ENCODE results near the gene HSPA1A.
"Not testable (repeated sequence)": the region's sequence is repeated elsewhere in the genome, so short reads cannot be mapped to it uniquely, and the experiment has no call there.

Gene HSPA1A

GRCh38 chr6:31782126-31782855 is 33.1 kb upstream of the HSPA1A start:
- Histone ChIP-seq H3K9me3 (ENCODE audit: control insufficient read depth in 2 of 2, low read length in 2 of 2) (no peaks in the 10 kb centered on the region), H3K4me1 (ENCODE audit: control insufficient read depth, insufficient read depth, low read length) (peaks cover under 1% of the 10 kb centered on the region), H3K9ac (ENCODE audit: low read length in 2 of 2) (no peak overlapping the region), H3K36me3 (ENCODE audit: control insufficient read depth in 2 of 2, insufficient read depth in 2 of 2, low read length in 2 of 2) (peaks cover 44 to 48% of the 10 kb centered on the region in 2 donors), H3K27me3 (ENCODE audit: control insufficient read depth in 1 of 2, insufficient read depth in 2 of 2, low read length in 2 of 2) (no peaks in the 10 kb centered on the region), H3K27ac (ENCODE audit: low read length) (no peak overlapping the region), H3K4me3 (ENCODE audit: low read length in 2 of 2) (no peak overlapping the region)

GRCh38 chr6:31784098-31784925 is 31.0 kb upstream of the HSPA1A start:
- H3K9ac ChIP-seq (ENCODE audit: low read length in 2 of 2): no peak overlapping the region
- H3K36me3 ChIP-seq (ENCODE audit: control insufficient read depth in 2 of 2, insufficient read depth in 2 of 2, low read length in 2 of 2): peaks cover 45 to 48% of the 10 kb centered on the region in 2 donors

GRCh38 chr6:31785475-31785874 is 29.9 kb upstream of the HSPA1A start:
- no peaks in the 10 kb centered on the region for H3K27me3 ChIP-seq (ENCODE audit: control insufficient read depth in 1 of 2, insufficient read depth in 2 of 2, low read length in 2 of 2)
- H3K27ac ChIP-seq (ENCODE audit: low read length): no peak overlapping the region
- no peaks in the 10 kb centered on the region for H3K4me1 ChIP-seq (ENCODE audit: control insufficient read depth, insufficient read depth, low read length)
- H3K36me3 ChIP-seq (ENCODE audit: control insufficient read depth in 2 of 2, insufficient read depth in 2 of 2, low read length in 2 of 2): peaks cover 36 to 43% of the 10 kb centered on the region in 2 donors
- no peak overlapping the region for H3K9ac ChIP-seq (ENCODE audit: low read length in 2 of 2)
- no peak overlapping the region for H3K4me3 ChIP-seq (ENCODE audit: low read length in 2 of 2)
- H3K9me3 ChIP-seq (ENCODE audit: control insufficient read depth in 2 of 2, low read length in 2 of 2): no peaks in the 10 kb centered on the region

More at GRCh38 chr6:31784098-31784925, 31.0 kb upstream of the HSPA1A start:
- Histone ChIP-seq H3K4me3 (ENCODE audit: low read length in 2 of 2) (no peak overlapping the region), H3K9me3 (ENCODE audit: control insufficient read depth in 2 of 2, low read length in 2 of 2) (no peaks in the 10 kb centered on the region), H3K4me1 (ENCODE audit: control insufficient read depth, insufficient read depth, low read length) (no peaks in the 10 kb centered on the region), H3K27ac (ENCODE audit: low read length) (no peak overlapping the region), H3K27me3 (ENCODE audit: control insufficient read depth in 1 of 2, insufficient read depth in 2 of 2, low read length in 2 of 2) (no peaks in the 10 kb centered on the region)

GRCh38 chr6:31791324-31792089 is 23.8 kb upstream of the HSPA1A start:
- no peak overlapping the region for H3K9ac ChIP-seq (ENCODE audit: low read length in 2 of 2)
- H3K36me3 ChIP-seq (ENCODE audit: control insufficient read depth in 2 of 2, insufficient read depth in 2 of 2, low read length in 2 of 2): peaks cover 4 to 12% of the 10 kb centered on the region in 2 donors
- H3K4me3 ChIP-seq (ENCODE audit: low read length in 2 of 2): no peak overlapping the region
- H3K9me3 ChIP-seq (ENCODE audit: control insufficient read depth in 2 of 2, low read length in 2 of 2): no peaks in the 10 kb centered on the region
- H3K4me1 ChIP-seq (ENCODE audit: control insufficient read depth, insufficient read depth, low read length): peaks cover 15% of the 10 kb centered on the region
- no peaks in the 10 kb centered on the region for H3K27me3 ChIP-seq (ENCODE audit: control insufficient read depth in 1 of 2, insufficient read depth in 2 of 2, low read length in 2 of 2)
- H3K27ac ChIP-seq (ENCODE audit: low read length): no peak overlapping the region

- Histone ChIP-seq H3K4me3 (ENCODE audit: low read length in 2 of 2) (no peak overlapping the region), H3K27ac (ENCODE audit: low read length) (no peak overlapping the region), H3K4me1 (ENCODE audit: control insufficient read depth, insufficient read depth, low read length) (peaks cover 15% of the 10 kb centered on the region), H3K9me3 (ENCODE audit: control insufficient read depth in 2 of 2, low read length in 2 of 2) (no peaks in the 10 kb centered on the region), H3K9ac (ENCODE audit: low read length in 2 of 2) (no peak overlapping the region), H3K36me3 (ENCODE audit: control insufficient read depth in 2 of 2, insufficient read depth in 2 of 2, low read length in 2 of 2) (peaks cover 4 to 12% of the 10 kb centered on the region in 2 donors), H3K27me3 (ENCODE audit: control insufficient read depth in 1 of 2, insufficient read depth in 2 of 2, low read length in 2 of 2) (no peaks in the 10 kb centered on the region)
These were observed 23.3 kb upstream of the HSPA1A start for GRCh38 chr6:31792090-31792374.

- H3K9ac ChIP-seq (ENCODE audit: low read length in 2 of 2): no peak overlapping the region
- H3K36me3 ChIP-seq (ENCODE audit: control insufficient read depth in 2 of 2, insufficient read depth in 2 of 2, low read length in 2 of 2): peaks cover 7 to 12% of the 10 kb centered on the region in 2 donors
- H3K27ac ChIP-seq (ENCODE audit: low read length): no peak overlapping the region
- no peaks in the 10 kb centered on the region for H3K9me3 ChIP-seq (ENCODE audit: control insufficient read depth in 2 of 2, low read length in 2 of 2)
- H3K4me1 ChIP-seq (ENCODE audit: control insufficient read depth, insufficient read depth, low read length): peaks cover 15% of the 10 kb centered on the region
- no peaks in the 10 kb centered on the region for H3K27me3 ChIP-seq (ENCODE audit: control insufficient read depth in 1 of 2, insufficient read depth in 2 of 2, low read length in 2 of 2)
- H3K4me3 ChIP-seq (ENCODE audit: low read length in 2 of 2): no peak overlapping the region
These were observed 22.6 kb upstream of the HSPA1A start for GRCh38 chr6:31792761-31793171.

- not testable (repeated sequence) for H3K4me3 ChIP-seq (ENCODE audit: low read length in 2 of 2); H3K9me3 ChIP-seq (ENCODE audit: control insufficient read depth in 2 of 2, low read length in 2 of 2); H3K27me3 ChIP-seq (ENCODE audit: control insufficient read depth in 1 of 2, insufficient read depth in 2 of 2, low read length in 2 of 2); H3K27ac ChIP-seq (ENCODE audit: low read length)
- Histone ChIP-seq H3K4me1 (ENCODE audit: control insufficient read depth, insufficient read depth, low read length) (peaks cover 15% of the 10 kb centered on the region), H3K36me3 (ENCODE audit: control insufficient read depth in 2 of 2, insufficient read depth in 2 of 2, low read length in 2 of 2) (peaks cover 7 to 12% of the 10 kb centered on the region in 2 donors), H3K9ac (ENCODE audit: low read length in 2 of 2) (peak overlapping the region; percentile 96 to 100)
These were observed 21.5 kb upstream of the HSPA1A start for GRCh38 chr6:31793927-31794245.

- Histone ChIP-seq H3K4me1 (ENCODE audit: control insufficient read depth, insufficient read depth, low read length) (peaks cover 15% of the 10 kb centered on the region), H3K36me3 (ENCODE audit: control insufficient read depth in 2 of 2, insufficient read depth in 2 of 2, low read length in 2 of 2) (peaks cover 5 to 9% of the 10 kb centered on the region in 2 donors), H3K4me3 (ENCODE audit: low read length in 2 of 2) (peak overlapping the region; percentile 92 to 93), H3K27ac (ENCODE audit: low read length) (peak overlapping the region; percentile 86), H3K9me3 (ENCODE audit: control insufficient read depth in 2 of 2, low read length in 2 of 2) (no peaks in the 10 kb centered on the region), H3K27me3 (ENCODE audit: control insufficient read depth in 1 of 2, insufficient read depth in 2 of 2, low read length in 2 of 2) (no peaks in the 10 kb centered on the region), H3K9ac (ENCODE audit: low read length in 2 of 2) (peak overlapping the region; percentile 96 to 100)
These were observed 21.0 kb upstream of the HSPA1A start for GRCh38 chr6:31794294-31794865.

GRCh38 chr6:31794866-31795615 is 20.3 kb upstream of the HSPA1A start:
- Histone ChIP-seq H3K36me3 (ENCODE audit: control insufficient read depth in 2 of 2, insufficient read depth in 2 of 2, low read length in 2 of 2) (peaks cover 3 to 8% of the 10 kb centered on the region in 2 donors), H3K27ac (ENCODE audit: low read length) (peak overlapping the region; percentile 86), H3K4me3 (ENCODE audit: low read length in 2 of 2) (peak overlapping the region; percentile 92 to 93), H3K9me3 (ENCODE audit: control insufficient read depth in 2 of 2, low read length in 2 of 2) (no peaks in the 10 kb centered on the region), H3K27me3 (ENCODE audit: control insufficient read depth in 1 of 2, insufficient read depth in 2 of 2, low read length in 2 of 2) (no peaks in the 10 kb centered on the region), H3K4me1 (ENCODE audit: control insufficient read depth, insufficient read depth, low read length) (peaks cover 15% of the 10 kb centered on the region), H3K9ac (ENCODE audit: low read length in 2 of 2) (peak overlapping the region; percentile 96 to 100)

Measured in stomach smooth muscle (tissue), 2 donors.